Lower leg skin (tissue), 4 donors: ENCODE measurements around the gene ADGRA1. TPM values are rescaled to one million over a fixed set of nuclear protein-coding genes. Genes with fewer than 3 reads are reported as not detected.

Experiments
- DNase-seq, 2 donors: peaks; one replicate each; pipeline ENCODE4 v3.0.0-alpha.2; 2019; ENCODE audit warnings: low spot score in 2 of 2
- H3K4me3 ChIP-seq: fragments of 200-600 bp; sonication (generic); 2 replicates; pipeline ENCODE4 v1.5.1; 2017; ENCODE audit warnings: mild to moderate bottlenecking, low read depth; ENCODE audit not compliant: poor library complexity, severe bottlenecking
- CTCF ChIP-seq, 3 donors: fragments of 450-650 bp; IDR thresholded peaks; one replicate each; pipeline ENCODE4 v1.5.1; 2016; ENCODE audit warnings: antibody characterized with exemption in 3 of 3, mild to moderate bottlenecking in 3 of 3, moderate library complexity in 2 of 3
- POLR2A ChIP-seq, 2 donors: fragments of 450-650 bp; IDR thresholded peaks; one replicate each; pipeline ENCODE4 v1.6.1; 2016 to 2017; ENCODE audit warnings: antibody characterized with exemption in 2 of 2, mild to moderate bottlenecking in 1 of 2, moderate library complexity in 1 of 2
- WGBS, 2 donors: methylation state at CpG; one replicate each; pipeline ENCODE4 v1.1.5; 2018; 5-methylcytosine and 5-hydroxymethylcytosine counted together
- intact Hi-C: fragments of 100-400 bp; cut with DNase I; formaldehyde crosslinking; loops from one replicate; pipeline ENCODE4 v1.15.0; 2023; ENCODE audit warnings: low total_unique reads
- total RNA-seq, 4 donors: library from RNA; depleted of rRNA; stranded (reverse); fragments of >200 nt; gene quantifications; one replicate each; pipeline ENCODE4 v1.1.0, GENCODE V29; 2016

The ADGRA1 gene
- total RNA-seq, 4 donors from 2014 or later: not detected

- TF ChIP-seq CTCF (IDR thresholded peaks at IDR 0.05): no peak
- no peak for TF ChIP-seq POLR2A (IDR thresholded peaks at IDR 0.05)
- no peak overlapping the region for H3K4me3 ChIP-seq
- DNase-seq: peak in 1 of 2 donors; percentile 65
- intact Hi-C loops: no loop called here
- WGBS, 2 donors: 73 to 79% methylated on average over 4 of the region's 4 CpGs
Measured at GRCh38 chr10:133154411-133154810, 66.7 kb downstream of the ADGRA1 start.

- DNase-seq: peak in 1 of 2 donors; percentile 78
Measured at GRCh38 chr10:133154996-133155778, 67.5 kb downstream of the ADGRA1 start.

GRCh38 chr10:133156674-133157579 is 69.2 kb downstream of the ADGRA1 start:
- no peak for TF ChIP-seq POLR2A (IDR thresholded peaks at IDR 0.05)
- no peak for TF ChIP-seq CTCF (IDR thresholded peaks at IDR 0.05)
- no peak overlapping the region for H3K4me3 ChIP-seq
- WGBS, 2 donors: 63 to 68% methylated on average over 24 of the region's 24 CpGs
- intact Hi-C loops: no loop called here
- DNase-seq: peak in 1 of 2 donors; percentile 65

More at GRCh38 chr10:133154996-133155778, 67.5 kb downstream of the ADGRA1 start:
- H3K4me3 ChIP-seq: no peak overlapping the region
- TF ChIP-seq POLR2A (IDR thresholded peaks at IDR 0.05): no peak
- TF ChIP-seq CTCF (IDR thresholded peaks at IDR 0.05): no peak
- 87 to 91% methylated on average over 30 of the region's 30 CpGs for WGBS, 2 donors
- intact Hi-C loops: no loop called here

- peak in 1 of 2 donors; percentile 81 for DNase-seq
- no peak for TF ChIP-seq CTCF (IDR thresholded peaks at IDR 0.05)
- H3K4me3 ChIP-seq: no peak overlapping the region
- intact Hi-C loops: no loop called here
- 67 to 71% methylated on average over 32 to 33 of the region's 34 CpGs for WGBS, 2 donors
Measured at GRCh38 chr10:133157662-133158436, 70.1 kb downstream of the ADGRA1 start.

GRCh38 chr10:133158437-133158755 is 70.7 kb downstream of the ADGRA1 start:
- intact Hi-C loops: no loop called here
- H3K4me3 ChIP-seq: no peak overlapping the region
- TF ChIP-seq CTCF (IDR thresholded peaks at IDR 0.05): no peak
- TF ChIP-seq POLR2A (IDR thresholded peaks at IDR 0.05): no peak
- WGBS, 2 donors: 56 to 63% methylated on average over 12 of the region's 12 CpGs
- no peak for DNase-seq
